HepG2 (cell line): ENCODE measurements around the gene PDK2. TPM values are rescaled to one million over a fixed set of nuclear protein-coding genes. Genes with fewer than 3 reads are reported as not detected.

Experiments
- BRD4 ChIP-seq: sonication (generic); formaldehyde crosslinking; IDR thresholded peaks from 2 replicates; pipeline ENCODE4 v1.4.0; 2020; ENCODE audit warnings: missing genetic modification reagents
- CREM ChIP-seq, 2 experiments: sonication (generic) in 1 of 2; formaldehyde crosslinking in 1 of 2; IDR thresholded peaks; 2 replicates each; pipeline versions ENCODE4 v1.4.0 to v1.6.1; 2016 to 2020; ENCODE audit warnings: antibody characterized with exemption in 1 of 2, mild to moderate bottlenecking in 1 of 2, missing genetic modification reagents in 1 of 2
- ELF1 ChIP-seq: sonication (generic); formaldehyde crosslinking; IDR thresholded peaks from 2 replicates; pipeline ENCODE4 v1.4.0; 2020; ENCODE audit warnings: missing genetic modification reagents
- GABPA ChIP-seq, 2 experiments: IDR thresholded peaks; 2 replicates each; pipeline ENCODE4 v1.6.1; 2011 to 2016; ENCODE audit warnings: low read depth in 2 of 2, low read length in 1 of 2, missing biosample characterization in 1 of 2, missing genetic modification characterization in 1 of 2
- ISX ChIP-seq: sonication (generic); formaldehyde crosslinking; conservative IDR thresholded peaks from 2 replicates; pipeline ENCODE4 v1.5.0; 2020; ENCODE audit warnings: missing genetic modification reagents
- KMT2A ChIP-seq: sonication (generic); formaldehyde crosslinking; IDR thresholded peaks from 2 replicates; pipeline ENCODE4 v1.4.0; 2020; ENCODE audit warnings: missing genetic modification reagents
- MAX ChIP-seq: IDR thresholded peaks from 2 replicates; pipeline ENCODE4 v1.6.1; 2012; ENCODE audit warnings: inconsistent platforms
- MBD4 ChIP-seq: IDR thresholded peaks from 2 replicates; pipeline ENCODE4 v1.6.1; 2012; ENCODE audit warnings: low read length, inconsistent platforms, borderline replicate concordance
- POLR2A ChIP-seq, 2 experiments: IDR thresholded peaks; 2 replicates each; pipeline ENCODE4 v1.6.1; 2011; ENCODE audit warnings: low read depth in 2 of 2, low read length in 2 of 2, mild to moderate bottlenecking in 1 of 2, moderate library complexity in 1 of 2; ENCODE audit not compliant: insufficient read depth in 1 of 2
- SIN3B ChIP-seq: fragments of 150-350 bp; IDR thresholded peaks from 2 replicates; pipeline ENCODE4 v1.6.1; 2014; ENCODE audit warnings: low read length
- TEAD2 ChIP-seq: sonication (generic); formaldehyde crosslinking; IDR thresholded peaks from 2 replicates; pipeline ENCODE4 v1.9.0; 2021; ENCODE audit warnings: missing genetic modification reagents
- TEF ChIP-seq: sonication (generic); formaldehyde crosslinking; IDR thresholded peaks from 2 replicates; pipeline ENCODE4 v1.5.0; 2020; ENCODE audit warnings: missing genetic modification reagents
- ZBTB7A ChIP-seq: sonication (generic); formaldehyde crosslinking; IDR thresholded peaks from 2 replicates; pipeline ENCODE4 v1.8.0; 2022; ENCODE audit warnings: mild to moderate bottlenecking, missing genetic modification reagents
- ZNF138 ChIP-seq: sonication (generic); formaldehyde crosslinking; IDR thresholded peaks from 2 replicates; pipeline ENCODE4 v1.5.0; 2020; ENCODE audit warnings: mild to moderate bottlenecking, low read depth, missing genetic modification reagents
- ZNF230 ChIP-seq: sonication (generic); formaldehyde crosslinking; IDR thresholded peaks from 2 replicates; pipeline ENCODE4 v1.4.0; 2020; ENCODE audit warnings: mild to moderate bottlenecking, missing genetic modification reagents
- ZNF264 ChIP-seq: sonication (generic); formaldehyde crosslinking; IDR thresholded peaks from 2 replicates; pipeline ENCODE4 v1.4.0; 2020; ENCODE audit warnings: missing genetic modification reagents
- ZNF451 ChIP-seq: sonication (generic); formaldehyde crosslinking; IDR thresholded peaks from 2 replicates; pipeline ENCODE4 v1.5.0; 2020; ENCODE audit warnings: mild to moderate bottlenecking, missing genetic modification reagents
- ZNF530 ChIP-seq: sonication (generic); formaldehyde crosslinking; IDR thresholded peaks from 2 replicates; pipeline ENCODE4 v1.5.0; 2020; ENCODE audit warnings: low read depth, mild to moderate bottlenecking, missing genetic modification reagents
- ZNF619 ChIP-seq: sonication (generic); formaldehyde crosslinking; IDR thresholded peaks from 2 replicates; pipeline ENCODE4 v1.4.0; 2020; ENCODE audit warnings: mild to moderate bottlenecking, missing genetic modification reagents
- ZNF7 ChIP-seq: IDR thresholded peaks from 2 replicates; pipeline ENCODE4 v1.6.1; 2016; ENCODE audit warnings: missing biosample characterization, missing genetic modification reagents
- ZNF749 ChIP-seq: sonication (generic); formaldehyde crosslinking; IDR thresholded peaks from 2 replicates; pipeline ENCODE4 v1.8.0; 2022; ENCODE audit warnings: mild to moderate bottlenecking, missing genetic modification reagents, moderate library complexity, borderline replicate concordance
- polyA plus RNA-seq, 8 experiments: library from polyadenylated mRNA; depleted of rRNA in 3 of 8; stranded (reverse) in 7 of 8; unstranded in 1 of 8; fragments of >200 nt; fragmentation: Illumina TruSeq in 4 of 8; extraction: Trizol in 4 of 8; gene quantifications; 2 replicates each; pipeline versions ENCODE4 v1.2.1 to v1.2.3, GENCODE V29; 2011 to 2016; ENCODE audit warnings: low read depth in 4 of 8, missing spikeins in 1 of 8, mixed read lengths in 1 of 8; ENCODE audit not compliant: insufficient read depth in 1 of 8
- total RNA-seq, 5 experiments: library from RNA; depleted of rRNA; stranded (reverse); fragments of >200 nt; fragmentation: Illumina TruSeq; extraction: Trizol; gene quantifications; 2 replicates each; pipeline ENCODE4 v1.2.3, GENCODE V29; 2016; ENCODE audit warnings: low read depth in 1 of 5
- TF ChIP-seq, protein P1 (sequence below): sonication (generic); formaldehyde crosslinking; IDR thresholded peaks from 2 replicates; pipeline ENCODE4 v1.5.1; 2020; ENCODE audit warnings: missing genetic modification reagents, mild to moderate bottlenecking, borderline replicate concordance
- TF ChIP-seq, protein P2 (sequence below): sonication (generic); formaldehyde crosslinking; IDR thresholded peaks from 2 replicates; pipeline ENCODE4 v1.4.0; 2020; ENCODE audit warnings: missing genetic modification reagents
- TF ChIP-seq, protein P3 (sequence below): sonication (generic); formaldehyde crosslinking; IDR thresholded peaks from 2 replicates; pipeline ENCODE4 v1.8.1; 2023; ENCODE audit warnings: mild to moderate bottlenecking, missing genetic modification reagents
- TF ChIP-seq, protein P4 (sequence below): sonication (generic); formaldehyde crosslinking; IDR thresholded peaks from 2 replicates; pipeline ENCODE4 v1.8.1; 2023; ENCODE audit warnings: mild to moderate bottlenecking, missing genetic modification reagents

The PDK2 gene
- total and polyA plus RNA-seq, 2 of the 13 experiments (the other 11 are each of a cell fraction or from before 2014, with no cell fraction given) = 18.5 to 59.7 TPM

DNA sequence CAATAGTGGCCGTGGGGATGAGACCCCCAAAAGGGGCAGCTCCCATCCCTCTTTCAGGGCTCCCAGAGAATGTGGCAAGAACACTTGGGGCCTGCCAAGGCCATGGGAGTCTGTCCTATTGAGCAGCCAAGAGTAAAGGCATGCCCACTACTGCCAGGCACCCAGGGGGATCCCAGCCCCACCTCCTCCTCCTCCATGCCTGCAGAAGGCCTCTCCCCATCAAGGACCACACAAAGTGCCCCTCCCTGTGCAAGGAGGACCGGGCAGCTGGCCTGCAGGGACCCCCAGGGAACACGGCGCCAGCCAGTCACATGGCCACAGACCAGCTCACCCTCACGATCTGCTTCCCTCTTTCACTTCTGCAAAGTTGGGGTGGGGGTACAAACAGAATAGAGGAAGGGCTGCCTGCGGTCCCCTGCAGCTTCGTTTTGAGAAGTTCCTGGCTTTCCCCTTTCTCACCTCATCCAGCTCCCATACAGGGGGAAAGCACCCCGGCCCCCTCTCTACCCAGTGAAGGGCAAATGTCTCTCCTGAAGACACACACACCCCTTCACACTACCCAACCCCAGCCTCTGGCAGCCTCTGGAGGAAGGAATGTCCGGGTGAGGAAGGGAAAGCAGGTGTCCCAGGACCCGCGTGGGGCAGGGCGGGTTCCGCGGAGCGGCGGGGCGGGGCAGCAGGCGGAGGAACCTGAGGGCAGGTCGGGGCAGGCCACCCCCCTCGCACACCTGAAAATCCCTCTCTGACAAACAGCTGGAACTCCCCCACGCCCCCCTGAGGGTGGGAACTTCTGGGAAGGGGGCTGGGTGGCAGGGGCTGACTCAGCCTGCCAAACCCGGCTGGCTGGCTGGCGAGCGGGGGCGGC is 53.3 kb downstream of the PDK2 start (continued):
- TF ChIP-seq MAX (peak; percentile 24; the same call in 1 of the 2 replicates), TEF (no peak), BRD4 (CRISPR knock-in tag) (no peak), ZNF530 (no peak), ISX (CRISPR knock-in tag) (no peak), CREM (IDR thresholded peaks at IDR 0.05) (no peak), CREM (CRISPR knock-in tag; IDR thresholded peaks at IDR 0.05) (no peak), MBD4 (no peak), GABPA (IDR thresholded peaks at IDR 0.05; ENCODE audit: low read depth, low read length) (no peak), GABPA (CRISPR knock-in tag; IDR thresholded peaks at IDR 0.05; ENCODE audit: low read depth) (no peak), ZNF619 (CRISPR knock-in tag) (no peak), ZNF749 (0 out of 2 replicates have a peak, but pooled peaks have one; percentile 1), ZNF264 (no peak), ZNF230 (CRISPR knock-in tag) (no peak), ELF1 (CRISPR knock-in tag) (no peak), KMT2A (CRISPR knock-in tag) (no peak), SIN3B (no peak), ZNF7 (CRISPR knock-in tag) (no peak), POLR2A (IDR thresholded peaks at IDR 0.05; ENCODE audit: insufficient read depth in 1 of 2, low read depth in 2 of 2, low read length in 2 of 2) (peak in 1 of 2 experiments; percentile 15; a peak in 1 of 4 replicates), TEAD2 (CRISPR knock-in tag) (no peak), ZNF138 (CRISPR knock-in tag) (no peak), ZBTB7A (CRISPR knock-in tag) (0 out of 2 replicates have a peak, but pooled peaks have one; percentile 43), ZNF451 (CRISPR knock-in tag) (no peak)
- TF ChIP-seq, protein P1, sequence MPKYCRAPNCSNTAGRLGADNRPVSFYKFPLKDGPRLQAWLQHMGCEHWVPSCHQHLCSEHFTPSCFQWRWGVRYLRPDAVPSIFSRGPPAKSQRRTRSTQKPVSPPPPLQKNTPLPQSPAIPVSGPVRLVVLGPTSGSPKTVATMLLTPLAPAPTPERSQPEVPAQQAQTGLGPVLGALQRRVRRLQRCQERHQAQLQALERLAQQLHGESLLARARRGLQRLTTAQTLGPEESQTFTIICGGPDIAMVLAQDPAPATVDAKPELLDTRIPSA (CRISPR knock-in tag) = 0 out of 2 replicates have a peak, but pooled peaks have one; percentile 63
- TF ChIP-seq, protein P2, sequence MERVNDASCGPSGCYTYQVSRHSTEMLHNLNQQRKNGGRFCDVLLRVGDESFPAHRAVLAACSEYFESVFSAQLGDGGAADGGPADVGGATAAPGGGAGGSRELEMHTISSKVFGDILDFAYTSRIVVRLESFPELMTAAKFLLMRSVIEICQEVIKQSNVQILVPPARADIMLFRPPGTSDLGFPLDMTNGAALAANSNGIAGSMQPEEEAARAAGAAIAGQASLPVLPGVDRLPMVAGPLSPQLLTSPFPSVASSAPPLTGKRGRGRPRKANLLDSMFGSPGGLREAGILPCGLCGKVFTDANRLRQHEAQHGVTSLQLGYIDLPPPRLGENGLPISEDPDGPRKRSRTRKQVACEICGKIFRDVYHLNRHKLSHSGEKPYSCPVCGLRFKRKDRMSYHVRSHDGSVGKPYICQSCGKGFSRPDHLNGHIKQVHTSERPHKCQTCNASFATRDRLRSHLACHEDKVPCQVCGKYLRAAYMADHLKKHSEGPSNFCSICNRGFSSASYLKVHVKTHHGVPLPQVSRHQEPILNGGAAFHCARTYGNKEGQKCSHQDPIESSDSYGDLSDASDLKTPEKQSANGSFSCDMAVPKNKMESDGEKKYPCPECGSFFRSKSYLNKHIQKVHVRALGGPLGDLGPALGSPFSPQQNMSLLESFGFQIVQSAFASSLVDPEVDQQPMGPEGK (CRISPR knock-in tag) = peak; percentile 88
- TF ChIP-seq, protein P3, sequence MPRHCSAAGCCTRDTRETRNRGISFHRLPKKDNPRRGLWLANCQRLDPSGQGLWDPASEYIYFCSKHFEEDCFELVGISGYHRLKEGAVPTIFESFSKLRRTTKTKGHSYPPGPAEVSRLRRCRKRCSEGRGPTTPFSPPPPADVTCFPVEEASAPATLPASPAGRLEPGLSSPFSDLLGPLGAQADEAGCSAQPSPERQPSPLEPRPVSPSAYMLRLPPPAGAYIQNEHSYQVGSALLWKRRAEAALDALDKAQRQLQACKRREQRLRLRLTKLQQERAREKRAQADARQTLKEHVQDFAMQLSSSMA (CRISPR knock-in tag) = no peak
- TF ChIP-seq, protein P4, sequence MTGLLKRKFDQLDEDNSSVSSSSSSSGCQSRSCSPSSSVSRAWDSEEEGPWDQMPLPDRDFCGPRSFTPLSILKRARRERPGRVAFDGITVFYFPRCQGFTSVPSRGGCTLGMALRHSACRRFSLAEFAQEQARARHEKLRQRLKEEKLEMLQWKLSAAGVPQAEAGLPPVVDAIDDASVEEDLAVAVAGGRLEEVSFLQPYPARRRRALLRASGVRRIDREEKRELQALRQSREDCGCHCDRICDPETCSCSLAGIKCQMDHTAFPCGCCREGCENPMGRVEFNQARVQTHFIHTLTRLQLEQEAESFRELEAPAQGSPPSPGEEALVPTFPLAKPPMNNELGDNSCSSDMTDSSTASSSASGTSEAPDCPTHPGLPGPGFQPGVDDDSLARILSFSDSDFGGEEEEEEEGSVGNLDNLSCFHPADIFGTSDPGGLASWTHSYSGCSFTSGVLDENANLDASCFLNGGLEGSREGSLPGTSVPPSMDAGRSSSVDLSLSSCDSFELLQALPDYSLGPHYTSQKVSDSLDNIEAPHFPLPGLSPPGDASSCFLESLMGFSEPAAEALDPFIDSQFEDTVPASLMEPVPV (CRISPR knock-in tag) = no peak
